Stimulated activated CD8-positive, alpha-beta memory T cell treated with anti-CD3 and anti-CD28 coated beads, Interleukin-2, amount 100 ng/mL, for 1 hour (primary cell): ENCODE measurements around the gene DNAH2.

Source experiments
- DNase-seq, 2 donors: peaks; one replicate each; pipeline ENCODE4 v3.0.0-alpha.2; 2020; ENCODE audit warnings: low read depth in 2 of 2

Gene DNAH2

GRCh38 chr17:7864995-7865650, 147.6 kb downstream of the DNAH2 start:
- DNase-seq, result no peak

GRCh38 chr17:7867881-7868329, 150.4 kb downstream of the DNAH2 start:
- no peak for DNase-seq

- no peak for DNase-seq
These were observed 155.5 kb downstream of the DNAH2 start for GRCh38 chr17:7873051-7873450.

- DNase-seq, result no peak
These were observed 158.3 kb downstream of the DNAH2 start for GRCh38 chr17:7875804-7876370.

GRCh38 chr17:7878234-7878633, 160.7 kb downstream of the DNAH2 start:
- no peak for DNase-seq

GRCh38 chr17:7880076-7880868, 162.7 kb downstream of the DNAH2 start:
- DNase-seq, result no peak

GRCh38 chr17:7881276-7882054, 163.9 kb downstream of the DNAH2 start:
- no peak for DNase-seq

GRCh38 chr17:7882068-7882467, 164.5 kb downstream of the DNAH2 start:
- no peak for DNase-seq

- no peak for DNase-seq
These were observed 165.1 kb downstream of the DNAH2 start for GRCh38 chr17:7882629-7883028.
